OCI-LY3 (cell line): Measurements from ENCODE around the gene ESRP2.

Experiments
- CTCF ChIP-seq: fragments of 200-600, 300-600 bp; sonication (generic); IDR thresholded peaks from 2 replicates; pipeline ENCODE4 v1.5.1; 2014; ENCODE audit warnings: antibody characterized with exemption, low read length, low read depth
- EZH2phosphoT487 ChIP-seq: fragments of 200-600 bp; shearing (Covaris generic); IDR thresholded peaks from 2 replicates; pipeline ENCODE4 v1.6.1; 2018; ENCODE audit warnings: antibody characterized with exemption, mixed run types, low read depth

GRCh38 chr16:68236137-68236825, 354 bp upstream of the ESRP2 start:
- no peak for TF ChIP-seq CTCF
- TF ChIP-seq EZH2phosphoT487: no peak
